ENCODE data around the gene CLEC16A.

The CLEC16A gene

DNA sequence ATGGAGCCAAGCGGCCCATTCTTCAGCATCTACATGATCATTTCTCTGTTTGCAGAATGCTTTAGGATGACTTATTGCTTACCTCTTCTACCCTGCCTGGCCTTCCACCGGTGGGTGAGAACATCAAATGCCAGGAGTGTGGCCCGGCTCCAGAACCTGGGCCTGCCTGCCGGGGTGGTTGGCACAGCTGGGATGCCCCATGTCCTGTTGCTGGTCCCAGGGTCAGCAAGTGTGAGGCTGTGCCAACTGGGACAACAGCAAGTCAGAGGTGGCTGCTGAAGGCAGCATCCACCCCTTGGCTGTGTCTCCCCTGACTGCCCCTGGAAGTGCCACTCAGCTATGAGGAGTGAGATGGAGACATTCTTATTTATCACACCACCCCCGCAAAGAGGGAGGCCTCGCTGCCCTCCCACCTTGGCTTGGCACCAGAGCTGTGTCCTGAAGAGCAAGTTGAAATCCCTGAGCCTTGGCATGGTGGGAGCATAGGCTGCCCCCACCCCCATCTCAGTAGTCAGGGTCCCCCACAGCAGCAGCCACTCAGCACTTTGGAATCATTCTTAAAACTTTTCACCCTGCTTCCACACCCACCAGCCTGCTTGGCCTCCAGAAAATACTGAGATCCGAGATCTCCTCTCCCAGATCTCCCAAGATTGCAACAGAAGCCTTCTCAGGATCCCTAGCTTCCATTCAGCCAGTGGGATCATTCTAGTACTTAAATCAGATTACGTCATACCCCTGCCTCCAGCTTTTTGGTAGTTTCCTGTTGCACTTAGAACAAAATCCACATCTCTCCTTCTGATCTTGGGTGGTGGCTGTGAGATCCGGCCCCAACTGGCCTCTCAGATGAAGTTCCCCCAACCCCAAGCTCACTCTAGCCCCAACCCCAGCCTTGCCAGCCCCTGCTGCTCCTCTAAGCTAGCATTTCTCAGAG, 184.1 kb downstream of the CLEC16A start:
- DNase-seq, result no peak

DNA sequence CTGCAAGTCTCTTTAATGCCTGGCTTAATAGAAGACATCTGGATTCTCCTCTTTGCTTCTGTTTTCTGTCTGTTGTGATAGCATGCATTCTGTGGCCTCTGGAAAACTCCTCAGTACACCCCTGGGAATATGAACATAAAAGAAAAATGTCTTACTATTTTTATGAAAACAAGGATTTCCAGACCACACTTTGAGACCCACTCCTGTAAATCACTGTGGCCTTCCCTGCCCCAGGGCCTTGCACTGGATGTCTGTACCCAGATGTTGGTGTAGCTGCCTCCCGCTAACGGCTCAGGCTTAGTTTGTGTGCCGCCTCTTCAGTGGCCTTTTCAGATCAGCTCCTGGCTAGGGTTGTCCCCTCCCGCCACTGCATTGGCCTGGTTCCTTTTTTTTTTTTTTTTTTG, 185.0 kb downstream of the CLEC16A start:
- no peak for DNase-seq

DNA sequence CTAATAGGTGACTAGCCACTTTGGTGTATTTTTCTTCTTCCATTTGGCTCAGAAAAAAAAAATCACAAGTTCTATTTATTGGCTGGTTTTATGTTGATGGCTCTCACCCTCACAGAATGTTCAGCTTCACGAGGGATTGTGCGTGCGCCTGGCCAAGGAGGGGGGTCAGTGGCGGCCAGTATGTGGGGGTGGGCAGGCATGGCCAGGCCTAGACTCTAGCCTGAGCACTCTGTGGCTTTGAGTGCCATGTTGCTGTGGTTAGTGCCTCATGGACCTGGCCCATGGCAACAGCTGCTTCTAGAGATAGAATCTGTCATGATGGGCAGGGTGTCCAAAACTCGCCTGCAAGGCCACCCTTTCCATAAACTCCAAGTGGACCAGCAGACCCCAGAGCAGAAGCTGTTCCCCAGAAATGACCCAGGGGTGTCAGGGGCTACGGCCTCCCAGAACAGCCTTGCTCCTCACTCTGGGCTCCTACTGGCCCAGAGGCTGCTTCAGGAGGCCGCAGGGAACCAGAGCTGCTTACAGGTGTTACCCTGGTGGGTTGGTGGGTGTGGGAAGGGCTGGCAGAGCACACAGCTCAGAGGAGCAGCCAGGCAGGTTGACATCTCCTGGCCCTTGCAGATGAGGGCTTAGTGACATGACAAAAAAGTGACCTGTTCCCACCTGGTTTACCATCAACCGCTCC, 186.8 kb downstream of the CLEC16A start:
- no peak for DNase-seq

DNA sequence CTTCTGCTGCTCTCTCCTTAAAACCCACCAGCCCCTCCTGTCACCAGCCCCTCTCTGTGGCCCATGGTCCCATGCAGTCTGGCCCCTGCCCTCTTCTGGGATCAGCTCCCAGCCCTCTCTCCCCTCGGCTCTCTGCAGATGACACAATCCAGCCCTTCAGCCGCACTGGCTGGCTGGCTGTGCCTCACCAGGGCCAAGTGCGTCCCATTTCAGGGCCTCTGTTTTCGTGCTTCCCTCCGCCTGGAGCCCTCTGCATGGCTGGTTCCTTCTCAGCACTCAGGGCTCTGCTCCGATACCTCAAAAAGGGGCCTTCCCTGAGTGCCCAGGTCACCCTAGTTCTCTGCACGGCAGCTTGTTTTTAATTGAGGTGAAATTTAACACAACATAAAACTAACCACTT, 187.3 kb downstream of the CLEC16A start:
- DNase-seq, result no peak

DNA sequence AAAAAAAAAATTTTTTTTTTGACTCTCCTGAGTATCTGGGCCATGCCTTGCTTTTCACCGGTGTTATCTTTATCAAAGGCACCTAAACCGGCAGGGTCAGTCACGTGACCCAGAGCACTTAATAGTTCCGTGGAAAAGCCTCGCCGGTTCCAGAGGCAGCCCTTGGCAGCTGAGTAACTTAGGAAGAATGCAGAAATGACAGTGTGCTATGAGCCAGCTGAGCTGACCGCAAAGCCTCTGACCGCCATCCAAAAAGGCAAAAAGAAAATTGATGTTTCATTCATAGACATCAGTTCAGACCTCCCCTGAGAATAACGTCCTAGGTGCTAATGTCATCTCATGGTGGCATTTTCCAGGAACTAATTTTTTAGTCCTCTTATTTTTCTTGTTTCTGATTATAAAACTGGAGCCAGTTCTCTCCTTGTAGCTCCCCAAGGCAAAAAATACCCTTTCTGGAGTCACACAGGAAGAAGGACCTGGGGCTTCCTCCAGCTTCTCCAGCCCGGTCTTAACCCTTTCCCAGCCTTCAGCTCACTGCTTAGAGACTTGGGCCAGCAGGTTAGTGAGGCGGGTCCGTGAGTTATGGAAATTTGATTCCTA, 189.1 kb downstream of the CLEC16A start:
- peak; percentile 83 for DNase-seq

DNA sequence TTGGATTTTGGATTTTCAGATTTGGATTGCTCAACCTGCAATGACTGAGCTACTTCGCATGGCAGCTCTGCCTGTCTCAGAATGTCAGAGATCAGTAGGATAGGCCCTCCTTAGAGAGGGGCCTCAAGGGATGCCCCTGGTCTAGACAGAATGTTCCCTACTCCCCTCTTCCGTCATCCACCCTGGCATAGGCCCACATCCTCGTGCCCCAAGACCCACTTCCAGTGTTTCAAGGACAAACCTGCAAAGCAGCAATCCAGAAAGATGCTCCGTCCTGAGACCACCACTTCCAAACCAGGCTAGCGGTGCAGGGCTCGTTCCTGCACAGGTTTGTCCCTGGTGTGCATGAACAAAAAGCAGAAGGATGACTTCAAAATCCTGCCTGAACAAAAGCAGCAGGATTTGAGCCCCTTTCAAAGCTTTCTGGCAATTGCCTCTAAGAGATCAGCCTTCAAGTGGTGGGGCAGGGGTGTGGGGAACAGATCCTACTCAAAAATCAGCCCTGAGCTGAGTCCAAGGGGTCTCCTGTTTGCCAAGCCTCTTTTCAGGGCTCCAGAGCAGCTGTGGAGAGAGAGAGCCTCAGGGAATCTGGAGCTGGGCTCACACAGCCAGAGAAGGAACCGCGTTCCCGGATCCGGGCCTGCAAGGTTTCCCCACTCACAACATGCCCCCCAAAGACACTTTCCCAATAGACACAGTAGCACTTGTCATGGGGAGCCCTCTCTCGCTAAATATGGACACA, 190.5 kb downstream of the CLEC16A start:
- DNase-seq, result peak; percentile 67

DNA sequence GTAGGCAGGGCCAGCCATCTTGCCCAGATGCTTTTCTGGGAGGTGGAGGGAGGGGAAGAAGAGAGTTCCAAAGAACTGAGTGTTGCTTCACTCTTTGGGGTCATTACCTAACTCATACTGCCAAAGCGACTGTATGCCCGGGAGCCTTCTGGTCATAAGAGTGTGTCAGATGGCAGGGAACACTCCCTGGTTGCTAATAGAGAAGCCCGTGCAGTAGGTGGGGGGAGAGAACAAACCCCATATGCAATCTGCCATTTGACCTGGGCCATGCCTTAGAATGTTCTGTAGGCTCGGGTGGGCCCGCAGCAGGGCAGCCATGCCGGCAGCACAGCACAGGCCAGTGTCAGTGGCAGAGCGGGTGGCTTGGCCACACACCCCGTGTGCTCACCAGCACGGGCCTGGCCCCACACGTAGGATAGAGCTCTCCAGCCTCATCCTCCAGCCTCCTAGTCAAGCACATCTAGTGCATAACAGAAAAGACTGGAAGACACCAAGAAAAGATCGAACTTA, 191.2 kb downstream of the CLEC16A start:
- no peak for DNase-seq

DNA sequence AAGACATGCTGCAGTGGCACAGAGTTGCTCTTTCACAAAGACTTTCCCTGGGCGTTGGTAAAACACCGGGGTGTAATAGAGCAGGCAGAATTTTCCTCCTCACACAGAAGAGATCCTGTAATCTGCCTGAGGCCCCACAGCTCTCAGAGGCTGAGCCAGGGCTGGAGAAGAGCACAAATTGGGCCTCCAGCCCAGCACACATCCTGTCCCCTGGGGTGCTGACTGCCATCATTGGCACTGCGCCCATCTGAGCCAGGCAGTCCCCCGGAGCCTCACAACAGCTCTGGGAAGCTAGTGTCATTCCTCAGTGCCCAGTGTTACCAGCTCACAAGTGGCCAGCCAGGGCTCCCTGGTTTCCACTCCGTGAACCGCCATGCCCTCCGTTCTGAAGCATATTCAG, 192.2 kb downstream of the CLEC16A start:
- DNase-seq, result no peak

DNA sequence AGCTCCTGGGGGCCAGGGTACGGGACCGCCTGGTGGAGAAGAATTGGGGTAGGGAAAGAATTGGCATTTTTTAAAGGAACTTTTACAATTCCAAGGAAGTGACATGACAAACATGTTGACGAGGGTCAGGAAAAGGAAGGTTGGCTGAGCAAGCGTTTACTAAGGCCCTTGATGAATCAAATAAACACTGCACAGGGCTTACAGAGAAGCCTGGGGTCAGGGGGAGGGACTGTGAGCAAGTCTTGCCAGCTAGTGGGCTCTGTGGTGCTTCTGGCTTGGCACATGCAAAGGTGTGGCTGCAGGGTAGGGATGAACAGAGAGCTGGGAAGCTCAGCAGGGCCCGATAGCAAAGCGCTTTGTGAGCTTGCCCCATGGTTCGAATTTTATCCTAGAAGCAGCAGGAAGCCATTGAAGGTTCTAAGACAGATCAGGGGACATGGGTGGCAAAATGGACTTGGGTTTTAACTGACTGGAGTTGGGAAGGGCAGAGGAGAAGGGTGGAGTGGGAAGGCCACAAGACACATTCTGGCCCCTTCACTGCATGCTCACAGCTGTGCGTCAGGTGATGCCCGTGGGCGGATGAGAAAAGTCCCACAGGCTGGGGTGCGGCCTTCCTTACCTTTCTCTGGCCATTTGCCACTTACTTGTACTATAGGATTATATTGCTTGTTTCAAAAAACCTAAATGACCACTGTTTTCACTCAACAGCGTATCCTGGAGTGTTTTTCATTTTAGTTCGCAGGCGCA, 193.8 kb downstream of the CLEC16A start:
- DNase-seq, result no peak

DNA sequence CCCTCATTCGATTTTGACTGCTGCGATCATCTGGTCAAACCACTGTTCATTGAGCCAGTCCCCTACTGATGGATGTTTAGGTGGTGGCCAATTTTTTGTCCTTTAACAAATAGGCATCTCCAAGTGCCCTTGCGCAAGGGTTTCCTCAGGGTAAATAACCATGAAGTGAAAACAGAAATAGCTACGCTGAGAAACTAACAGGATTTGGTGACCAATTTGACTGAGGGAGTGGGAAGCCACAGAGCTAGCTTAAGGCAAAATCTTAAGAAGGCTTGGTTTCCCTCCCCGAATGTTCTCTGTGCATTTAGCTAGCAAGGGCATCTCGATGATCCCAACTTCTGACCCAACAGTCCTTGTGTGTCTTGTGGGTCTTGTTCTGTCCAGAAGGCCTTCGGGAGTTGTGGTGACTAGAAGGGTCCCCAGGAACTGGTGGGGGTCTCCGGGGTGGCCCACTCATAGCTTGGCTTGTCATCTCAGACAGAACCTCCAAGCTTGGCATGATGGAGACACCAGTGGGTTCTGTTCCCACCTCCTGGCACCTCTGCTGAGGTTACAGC, 194.5 kb downstream of the CLEC16A start:
- no peak for DNase-seq

DNA sequence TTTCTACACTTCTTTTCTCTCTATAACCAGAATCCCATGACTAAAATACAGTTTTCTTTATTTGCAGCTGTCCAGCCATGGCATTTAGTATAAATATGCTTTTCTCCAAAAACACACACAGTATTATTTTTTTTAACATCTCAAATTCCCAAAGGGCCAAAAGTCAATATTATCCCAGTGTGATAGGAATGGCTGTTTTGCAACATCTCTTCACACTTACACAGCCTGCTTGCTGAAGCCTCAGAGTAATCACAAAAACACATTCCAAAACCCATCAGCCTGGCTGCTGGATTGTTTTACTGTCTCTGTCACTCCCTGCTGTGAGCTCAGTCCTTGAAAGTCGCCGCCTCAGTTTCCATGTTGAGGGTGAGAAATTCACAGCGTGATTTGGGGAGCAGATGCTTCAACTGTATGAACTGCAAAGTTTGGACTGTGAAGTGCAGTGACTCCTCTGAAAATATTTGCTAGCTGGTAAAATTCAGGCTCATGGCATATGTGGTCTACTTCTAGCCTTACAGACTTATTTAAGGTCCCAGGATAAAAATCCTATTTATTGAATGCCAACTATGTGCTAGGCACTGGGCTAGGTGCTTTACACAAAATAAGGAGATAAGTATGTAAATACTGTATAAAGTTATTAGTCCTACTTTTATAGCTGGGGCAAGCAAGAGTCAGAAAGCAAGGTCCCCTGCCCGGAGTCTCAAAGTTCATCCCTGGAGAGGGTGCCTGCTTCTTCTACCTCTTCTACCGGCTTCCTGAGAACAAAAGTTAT, 195.1 kb downstream of the CLEC16A start:
- no peak for DNase-seq

DNA sequence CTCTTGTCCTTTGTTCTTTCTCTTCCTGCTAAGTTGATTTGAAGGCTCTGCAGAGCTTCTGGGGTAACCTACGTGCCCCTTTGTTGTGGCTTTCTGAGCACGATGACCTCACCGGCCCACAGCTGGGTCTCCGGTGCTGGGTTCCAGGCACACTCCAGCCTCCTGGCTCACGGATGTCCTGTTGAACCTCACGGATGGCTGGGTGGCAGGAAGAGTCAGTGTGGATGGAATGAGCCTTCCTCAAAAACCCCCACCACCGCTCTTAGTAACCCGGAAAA, 195.7 kb downstream of the CLEC16A start:
- no peak for DNase-seq

DNA sequence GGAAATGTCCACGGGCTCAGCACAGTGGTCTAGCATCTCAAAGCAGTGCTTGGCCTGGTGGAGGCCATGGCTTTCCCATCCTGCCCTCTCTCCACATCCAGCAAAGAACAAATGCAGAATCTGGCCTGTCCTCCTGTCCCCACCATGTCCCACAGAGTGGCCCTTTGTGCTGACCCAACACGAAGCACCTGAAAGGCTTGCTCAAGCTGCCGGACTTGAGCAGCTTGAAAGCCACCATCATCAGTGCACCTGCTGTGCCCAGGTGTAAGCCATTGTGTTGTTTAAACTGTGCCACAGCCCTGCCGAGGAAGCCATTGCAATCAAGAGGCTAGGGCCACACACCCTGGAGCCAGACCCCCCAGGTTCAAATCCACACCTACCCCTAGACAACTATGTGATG, 196.1 kb downstream of the CLEC16A start:
- no peak for DNase-seq

DNA sequence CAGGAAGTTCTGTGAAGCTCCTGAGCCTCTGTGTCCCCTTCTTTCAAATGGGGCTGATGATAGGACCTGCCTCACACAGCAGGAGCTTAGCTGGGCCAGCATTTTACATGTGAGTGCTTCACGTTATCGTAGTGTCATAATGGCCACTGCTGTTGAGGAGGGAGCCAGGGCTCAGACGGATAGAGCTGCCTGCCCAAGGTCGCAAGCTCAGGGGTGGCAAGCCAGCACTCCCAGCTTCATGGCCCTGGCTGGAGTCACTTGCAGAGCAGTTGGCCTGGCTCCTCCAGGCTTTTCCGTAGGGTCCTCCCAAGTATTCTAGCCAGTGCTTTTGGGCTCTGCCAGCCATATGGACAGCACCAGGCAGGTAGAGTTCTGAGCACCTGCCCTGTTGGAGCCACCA, 196.5 kb downstream of the CLEC16A start:
- DNase-seq, result no peak

DNA sequence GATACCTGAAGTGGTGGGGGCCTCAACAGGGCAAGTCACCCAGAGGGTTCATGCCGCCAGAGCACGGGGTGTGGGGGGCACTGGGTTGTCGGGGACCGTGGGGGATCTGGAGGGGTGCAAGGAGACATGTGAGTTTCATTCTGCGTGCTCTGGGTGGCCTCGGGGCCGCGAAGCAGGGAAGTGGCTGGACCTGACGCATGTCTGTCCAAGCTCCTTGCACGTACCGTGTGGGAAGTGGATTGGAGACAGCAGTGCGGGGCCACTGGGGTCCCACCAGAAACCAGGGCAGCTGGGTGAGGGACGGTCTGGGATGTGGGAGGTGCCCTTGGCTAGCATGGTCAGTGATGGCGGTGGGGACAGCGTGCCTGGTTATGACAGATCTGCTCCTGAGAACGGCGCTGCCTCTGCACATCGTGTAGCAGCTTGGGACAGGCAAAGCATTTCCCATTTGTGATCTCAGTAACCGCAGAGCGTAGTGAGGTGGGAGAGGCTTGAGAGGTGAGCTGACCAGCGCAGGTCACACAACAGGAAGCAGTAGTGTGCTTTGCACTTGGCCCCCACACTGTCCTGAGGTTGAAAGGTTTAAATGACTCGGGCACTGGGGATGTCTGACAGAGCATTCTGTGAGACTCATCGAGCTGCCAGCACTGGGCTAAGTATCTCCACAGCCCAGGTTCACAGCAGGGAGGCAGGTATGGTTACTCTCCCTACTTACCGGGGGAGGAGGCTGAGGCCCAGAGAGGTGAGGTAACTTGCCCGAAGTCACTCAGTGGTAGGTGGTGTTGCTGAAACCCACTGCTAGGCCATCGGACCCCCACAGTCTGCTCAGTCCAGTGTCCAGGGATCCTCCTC, 197.3 kb downstream of the CLEC16A start:
- DNase-seq, result no peak

DNA sequence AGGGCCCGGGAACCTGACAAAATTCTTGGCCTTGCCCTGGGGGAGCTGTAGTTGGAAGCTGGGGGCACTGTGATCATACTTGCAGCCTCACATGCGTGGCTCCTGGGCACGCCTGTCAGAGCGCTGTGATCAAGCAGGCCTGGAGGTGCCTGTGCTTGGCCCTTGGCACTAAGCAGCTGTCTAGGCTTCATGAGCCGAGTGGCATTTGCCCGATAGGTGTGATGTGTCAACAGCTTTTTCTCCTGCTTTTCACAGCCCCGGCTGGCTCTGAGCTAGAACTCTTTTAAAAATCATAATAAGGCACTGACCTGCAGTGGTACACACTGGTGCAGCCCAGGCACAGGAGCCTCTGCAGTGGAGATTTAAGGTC, 197.9 kb downstream of the CLEC16A start:
- DNase-seq, result no peak

DNA sequence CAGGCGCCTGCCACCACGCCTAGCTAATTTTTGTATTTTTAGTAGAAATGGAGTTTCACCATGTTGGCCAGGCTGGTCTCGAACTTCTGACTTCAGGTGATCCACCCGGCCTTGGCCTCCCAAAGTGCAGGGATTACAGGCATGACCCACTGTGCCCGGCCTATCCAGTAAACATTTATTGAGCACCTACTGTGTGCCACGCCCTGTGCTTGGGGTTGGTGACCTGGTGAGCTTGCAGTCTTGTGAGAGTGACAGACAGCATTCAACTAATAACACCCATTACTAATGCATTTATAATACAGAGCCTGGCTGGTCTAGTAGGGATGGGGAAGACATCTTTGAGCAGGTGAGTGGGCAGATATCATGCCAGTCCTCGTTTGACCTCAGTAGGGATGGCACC, 198.6 kb downstream of the CLEC16A start:
- no peak for DNase-seq

DNA sequence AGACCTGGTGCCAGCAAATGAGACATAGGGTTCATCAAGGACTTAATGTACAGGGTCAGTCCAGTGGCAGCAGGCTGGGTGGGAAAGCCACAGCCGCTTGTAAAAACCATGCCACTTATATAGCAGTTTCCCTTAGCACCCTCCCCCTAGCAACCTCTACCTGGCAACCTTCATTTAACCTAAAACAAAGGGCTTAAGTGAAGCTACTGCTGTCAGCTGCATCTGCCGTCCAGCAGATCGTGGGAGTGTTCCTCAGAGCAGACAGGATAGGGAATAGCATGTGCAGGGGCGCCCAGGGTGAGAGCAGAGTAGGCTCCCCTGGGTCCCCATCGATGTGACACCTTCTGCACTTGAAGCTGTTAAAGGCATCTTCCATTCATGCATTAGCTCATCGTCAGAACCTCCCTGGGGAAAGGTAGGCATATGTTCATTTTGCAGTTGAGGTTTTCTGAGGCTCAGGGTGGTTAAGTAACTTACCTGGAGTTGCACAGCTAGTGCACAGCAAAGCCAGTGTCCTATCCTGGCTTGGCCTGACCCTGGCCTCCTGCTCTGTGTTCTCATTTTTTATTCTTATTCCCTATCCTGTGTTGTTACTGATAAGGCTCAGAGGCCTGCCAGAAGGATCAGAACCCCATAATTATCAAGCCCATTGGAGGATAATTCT, 199.1 kb downstream of the CLEC16A start:
- no peak for DNase-seq

DNA sequence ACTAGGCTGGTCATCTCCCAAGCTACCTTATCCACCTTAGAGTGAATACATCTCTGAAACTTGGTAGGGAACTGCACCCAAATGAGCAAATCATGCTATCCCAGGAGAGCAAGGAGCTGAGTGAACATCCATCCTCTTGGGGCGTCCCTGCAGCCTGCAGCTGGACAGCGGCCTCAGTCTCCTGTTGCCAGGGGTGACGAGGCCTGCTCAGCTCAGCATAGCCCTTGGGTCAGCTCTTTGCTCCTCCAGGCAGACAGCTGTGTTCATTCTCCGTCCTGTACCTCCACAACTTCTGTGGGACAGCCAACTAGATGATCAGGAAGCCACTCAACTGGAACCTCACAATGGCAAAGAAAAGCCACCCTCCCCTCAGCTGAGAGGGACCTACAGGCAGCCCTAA, 199.8 kb downstream of the CLEC16A start:
- DNase-seq, result no peak

All from right hindlimb (tissue), 1 donor.